ENCODE results near the gene AK4. TPM values are rescaled to one million over a fixed set of nuclear protein-coding genes. Genes with fewer than 3 reads are reported as not detected.

The AK4 gene
- total and polyA plus RNA-seq, 8 donors = 1.9 to 8.7 (median 3.3) TPM

DNA sequence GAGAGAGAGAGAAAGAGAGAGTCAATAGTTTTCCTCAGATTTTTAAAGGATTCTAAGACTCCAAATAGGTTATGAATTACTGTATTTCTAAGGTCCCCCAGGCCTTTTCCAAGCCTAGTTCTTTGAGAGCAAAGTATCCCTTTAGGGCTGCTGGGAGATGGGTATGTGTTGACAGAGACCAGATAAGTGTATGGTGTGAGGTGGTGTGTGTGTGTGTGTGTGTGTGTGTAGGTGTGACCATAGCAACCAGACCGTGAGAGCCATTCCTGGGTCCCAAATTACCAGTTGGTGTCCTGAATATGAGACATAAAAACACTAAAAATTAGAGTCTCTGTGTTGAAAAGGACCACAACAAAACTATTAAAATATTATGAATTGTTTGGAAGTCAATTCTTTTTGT, 119.7 kb downstream of the AK4 start:
- H3K27ac ChIP-seq = no peak overlapping the region
- TF ChIP-seq, protein P1, sequence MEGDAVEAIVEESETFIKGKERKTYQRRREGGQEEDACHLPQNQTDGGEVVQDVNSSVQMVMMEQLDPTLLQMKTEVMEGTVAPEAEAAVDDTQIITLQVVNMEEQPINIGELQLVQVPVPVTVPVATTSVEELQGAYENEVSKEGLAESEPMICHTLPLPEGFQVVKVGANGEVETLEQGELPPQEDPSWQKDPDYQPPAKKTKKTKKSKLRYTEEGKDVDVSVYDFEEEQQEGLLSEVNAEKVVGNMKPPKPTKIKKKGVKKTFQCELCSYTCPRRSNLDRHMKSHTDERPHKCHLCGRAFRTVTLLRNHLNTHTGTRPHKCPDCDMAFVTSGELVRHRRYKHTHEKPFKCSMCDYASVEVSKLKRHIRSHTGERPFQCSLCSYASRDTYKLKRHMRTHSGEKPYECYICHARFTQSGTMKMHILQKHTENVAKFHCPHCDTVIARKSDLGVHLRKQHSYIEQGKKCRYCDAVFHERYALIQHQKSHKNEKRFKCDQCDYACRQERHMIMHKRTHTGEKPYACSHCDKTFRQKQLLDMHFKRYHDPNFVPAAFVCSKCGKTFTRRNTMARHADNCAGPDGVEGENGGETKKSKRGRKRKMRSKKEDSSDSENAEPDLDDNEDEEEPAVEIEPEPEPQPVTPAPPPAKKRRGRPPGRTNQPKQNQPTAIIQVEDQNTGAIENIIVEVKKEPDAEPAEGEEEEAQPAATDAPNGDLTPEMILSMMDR (IDR thresholded peaks at IDR 0.05) = no peak
- ATAC-seq (no peak), DNase-seq (no peak)
- peaks cover 0 to 32% of the 10 kb centered on the region in 2 donors for H3K27me3 ChIP-seq
- no peaks in the 10 kb centered on the region for H3K9me3 ChIP-seq
- intact Hi-C loops (cut with DNase I) = no loop called here
- H3K36me3 ChIP-seq = no peaks in the 10 kb centered on the region
- no peak overlapping the region for H3K4me3 ChIP-seq
- H3K4me1 ChIP-seq = peaks cover 3 to 18% of the 10 kb centered on the region in 2 donors

DNA sequence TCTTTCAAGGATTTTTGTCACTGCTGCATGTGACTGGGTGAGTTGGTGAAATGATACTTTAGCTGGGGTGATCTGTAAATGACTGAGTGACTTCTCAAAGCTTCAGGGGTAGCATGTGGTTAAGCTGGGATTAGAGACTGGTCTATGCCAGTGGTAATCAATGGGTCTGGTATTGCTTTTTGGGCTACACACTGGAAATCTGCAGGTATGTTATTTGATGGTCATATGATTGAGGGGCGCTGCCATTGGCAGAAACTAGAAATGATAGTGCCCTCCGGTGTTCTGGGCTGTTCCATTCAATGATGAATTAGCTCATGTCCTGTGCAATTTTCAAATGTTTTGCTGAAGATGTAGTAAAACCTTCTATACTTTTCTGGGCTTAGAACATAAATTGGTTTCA, 121.6 kb downstream of the AK4 start:
- Histone ChIP-seq H3K27ac (no peak overlapping the region), H3K36me3 (no peaks in the 10 kb centered on the region), H3K9me3 (no peaks in the 10 kb centered on the region), H3K4me1 (peaks cover 3 to 17% of the 10 kb centered on the region in 2 donors), H3K27me3 (peaks cover 0 to 22% of the 10 kb centered on the region in 2 donors), H3K4me3 (no peak overlapping the region)
- DNase-seq (no peak), ATAC-seq (no peak)
- intact Hi-C loops (cut with DNase I) = no loop called here
- TF ChIP-seq, protein P1 (IDR thresholded peaks at IDR 0.05) = no peak

DNA sequence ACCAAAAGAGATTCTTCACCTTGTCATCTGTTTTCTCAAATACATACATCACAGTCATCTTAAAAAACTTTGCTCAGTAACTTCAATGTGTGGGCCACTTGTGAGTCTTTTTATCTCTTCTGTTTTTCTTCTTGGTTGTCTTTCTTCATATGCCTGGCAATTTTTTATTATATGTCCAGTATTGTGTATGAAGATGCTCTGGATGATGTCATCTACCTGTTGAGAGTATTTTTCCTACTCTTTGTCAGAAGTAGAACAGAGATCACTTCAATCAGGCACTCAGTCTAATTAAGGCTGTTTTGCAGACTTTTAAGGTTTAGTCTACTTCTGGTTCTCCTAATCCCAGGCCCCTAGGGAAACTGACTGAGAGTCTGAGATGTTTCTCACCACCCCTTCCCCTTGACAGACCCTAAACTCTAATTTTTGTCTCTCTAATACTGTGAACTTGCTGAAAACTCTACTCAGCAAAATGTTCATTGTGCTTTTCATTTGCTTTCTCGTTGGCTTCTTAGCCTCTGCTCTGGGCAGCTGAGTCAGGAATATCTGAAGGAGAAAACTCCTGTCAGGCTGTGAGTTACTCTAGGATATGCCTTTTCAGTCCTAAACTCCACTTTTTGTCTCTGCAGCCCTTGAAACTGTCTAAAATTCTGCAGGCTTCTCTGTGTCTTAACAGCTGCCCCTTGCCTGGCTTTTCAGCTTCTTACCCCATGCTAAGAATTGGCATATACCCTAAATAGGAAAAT, 128.4 kb downstream of the AK4 start:
- Histone ChIP-seq H3K4me3 (no peak overlapping the region), H3K4me1 (no peaks in the 10 kb centered on the region), H3K36me3 (no peaks in the 10 kb centered on the region), H3K27me3 (no peaks in the 10 kb centered on the region), H3K9me3 (no peaks in the 10 kb centered on the region), H3K27ac (no peak overlapping the region)
- intact Hi-C loops (cut with DNase I) = no loop called here
- DNase-seq (no peak), ATAC-seq (no peak)
- TF ChIP-seq, protein P1 (IDR thresholded peaks at IDR 0.05) = no peak

DNA sequence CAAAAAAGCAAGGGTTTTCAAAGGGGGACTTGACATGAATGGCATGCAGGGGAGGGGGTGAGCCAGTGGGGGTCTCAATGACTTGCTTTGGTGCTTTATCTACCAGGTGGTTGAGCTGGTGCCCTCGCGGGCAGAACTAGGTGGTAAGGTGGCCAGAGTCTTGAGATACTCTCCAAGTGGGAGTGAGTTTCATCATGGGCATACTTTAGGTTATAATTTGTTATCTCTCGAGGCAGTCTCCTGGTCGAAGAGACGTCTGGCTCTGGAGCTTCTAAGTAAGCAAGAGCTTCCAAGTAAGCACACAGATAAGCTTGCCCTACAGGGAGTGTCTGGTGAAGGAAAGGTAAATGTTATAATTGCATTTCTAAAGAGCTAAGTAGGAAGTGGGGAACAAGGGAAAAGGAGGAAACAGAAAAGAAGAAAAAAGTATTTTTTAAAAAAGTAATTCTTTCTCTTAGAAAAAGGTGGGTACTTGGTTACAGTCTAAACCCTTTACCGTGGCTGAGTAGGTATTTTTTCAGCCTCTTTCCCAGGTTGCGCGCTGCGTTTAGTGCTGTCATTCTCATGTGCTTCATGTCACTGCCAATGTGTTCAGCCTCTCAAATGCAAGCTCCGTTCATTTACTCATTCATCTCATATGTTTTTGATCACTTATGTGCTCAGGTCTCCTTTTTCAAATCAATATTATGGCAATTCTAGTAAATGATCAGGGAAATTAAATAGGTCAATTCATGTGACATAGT, 129.8 kb downstream of the AK4 start:
- no peaks in the 10 kb centered on the region for H3K9me3 ChIP-seq
- ATAC-seq (no peak), DNase-seq (no peak)
- intact Hi-C loops (cut with DNase I) = no loop called here
- no peak overlapping the region for H3K4me3 ChIP-seq
- TF ChIP-seq, protein P1 (IDR thresholded peaks at IDR 0.05) = no peak
- no peaks in the 10 kb centered on the region for H3K4me1 ChIP-seq
- H3K27me3 ChIP-seq = no peaks in the 10 kb centered on the region
- H3K36me3 ChIP-seq = no peaks in the 10 kb centered on the region
- no peak overlapping the region for H3K27ac ChIP-seq

DNA sequence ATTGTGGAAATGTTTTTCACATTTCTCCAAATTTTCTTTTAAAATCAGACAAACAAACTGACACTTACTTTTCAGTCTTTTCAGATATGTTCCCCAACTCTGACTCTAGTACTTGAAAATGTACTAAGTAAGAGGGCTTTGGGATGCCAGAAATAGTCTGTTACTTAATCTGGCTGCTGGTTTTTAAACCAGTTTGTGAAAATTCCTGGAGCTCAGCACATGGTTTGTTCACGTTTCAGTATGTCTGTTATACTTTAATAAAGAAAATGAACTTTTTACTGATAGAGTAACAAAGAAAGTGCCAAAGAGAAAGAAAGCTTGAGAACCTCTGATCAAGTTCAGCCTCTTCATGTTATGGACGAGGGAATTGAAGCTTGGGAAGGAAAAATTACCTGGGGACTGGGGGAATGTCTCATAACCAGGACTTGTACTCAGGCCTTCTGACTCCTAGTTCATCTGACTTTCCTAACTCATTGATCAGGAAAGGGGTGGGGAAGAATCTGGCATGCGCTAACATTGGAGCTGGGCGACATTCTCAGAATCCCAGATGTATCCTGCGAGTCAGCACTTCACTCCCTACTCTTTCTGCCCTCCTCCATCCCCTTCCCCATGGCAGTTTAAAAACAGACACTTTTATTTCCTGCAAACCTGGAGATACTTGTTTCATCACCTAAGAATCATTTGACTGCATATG, 130.5 kb downstream of the AK4 start:
- H3K4me3 ChIP-seq = no peak overlapping the region
- ATAC-seq = no peak
- DNase-seq = peak in 2 of 4 donors; percentile 43 to 57
- intact Hi-C loops (cut with DNase I) = no loop called here
- TF ChIP-seq, protein P1 (IDR thresholded peaks at IDR 0.05) = no peak
- H3K27ac ChIP-seq = no peak overlapping the region
- H3K9me3 ChIP-seq = no peaks in the 10 kb centered on the region
- H3K4me1 ChIP-seq = no peaks in the 10 kb centered on the region
- H3K27me3 ChIP-seq = no peaks in the 10 kb centered on the region
- no peaks in the 10 kb centered on the region for H3K36me3 ChIP-seq
